ENCODE measurements around the gene MISP. TPM values are rescaled to one million over a fixed set of nuclear protein-coding genes. Genes with fewer than 3 reads are reported as not detected.

MISP gene
- total and polyA plus RNA-seq, 2 of the 13 experiments (the other 11 are each of a cell fraction or from before 2014, with no cell fraction given) = 0.67 to 1.3 TPM

- peak; percentile 39; the same call in 1 of the 2 replicates for TF ChIP-seq ZNF362 (CRISPR knock-in tag; IDR thresholded peaks at IDR 0.05; ENCODE audit: borderline replicate concordance)
- no peak for TF ChIP-seq HNF1A (IDR thresholded peaks at IDR 0.05; ENCODE audit: low read depth)
- peak; percentile 30; the same call in 1 of the 2 replicates for TF ChIP-seq HNF1A (CRISPR knock-in tag; IDR thresholded peaks at IDR 0.05; ENCODE audit: borderline replicate concordance)
- TF ChIP-seq RBM39 (IDR thresholded peaks at IDR 0.05; ENCODE audit: low read depth, low read length, poor library complexity, severe bottlenecking) = peak; percentile 78
- TF ChIP-seq ZNF616 (CRISPR knock-in tag; IDR thresholded peaks at IDR 0.05; ENCODE audit: low read depth) = 0 out of 2 replicates have a peak, but pooled peaks have one; percentile 56
- no peak for TF ChIP-seq ZNF770 (CRISPR knock-in tag; IDR thresholded peaks at IDR 0.05)
- TF ChIP-seq SATB2 (CRISPR knock-in tag; IDR thresholded peaks at IDR 0.05) = no peak
- peak; percentile 95 for TF ChIP-seq MYC (CRISPR knock-in tag; IDR thresholded peaks at IDR 0.05; ENCODE audit: borderline replicate concordance)
- TF ChIP-seq MYNN (CRISPR knock-in tag; IDR thresholded peaks at IDR 0.05; ENCODE audit: low read depth) = no peak
- TF ChIP-seq KDM4B (CRISPR knock-in tag; IDR thresholded peaks at IDR 0.05) = no peak
- no peak for TF ChIP-seq ETS1 (CRISPR knock-in tag; IDR thresholded peaks at IDR 0.05)
- TF ChIP-seq CAMTA2 (CRISPR knock-in tag; IDR thresholded peaks at IDR 0.05; ENCODE audit: borderline replicate concordance) = 0 out of 2 replicates have a peak, but pooled peaks have one; percentile 28
- no peak for TF ChIP-seq CCAR2 (optimal IDR thresholded peaks at IDR 0.05; ENCODE audit: low read depth, low read length)
- no peak for TF ChIP-seq TRIM24 (CRISPR knock-in tag; IDR thresholded peaks at IDR 0.05)
- peak; percentile 28; the same call in 1 of the 2 replicates for TF ChIP-seq THAP11 (CRISPR knock-in tag; IDR thresholded peaks at IDR 0.05)
- no peak for TF ChIP-seq ARID3A (IDR thresholded peaks at IDR 0.05; ENCODE audit: low read depth, low read length)
- no peak for TF ChIP-seq IKZF1 (IDR thresholded peaks at IDR 0.05)
- TF ChIP-seq SMAD1 (CRISPR knock-in tag; IDR thresholded peaks at IDR 0.05; ENCODE audit: borderline replicate concordance, low read depth) = 0 out of 2 replicates have a peak, but pooled peaks have one; percentile 52
Measured at GRCh38 chr19:739998-740715, 10.8 kb upstream of the MISP start (continued).

Measured in HepG2 (cell line).